Spinal cord (tissue), 10 donors: ENCODE data around the gene HNRNPC. TPM values are rescaled to one million over a fixed set of nuclear protein-coding genes. Genes with fewer than 3 reads are reported as not detected.
"Not testable (repeated sequence)": the region's sequence is repeated elsewhere in the genome, so short reads cannot be mapped to it uniquely, and the experiment has no call there.

Source experiments
- DNase-seq, 6 donors: peaks; one replicate each; pipeline versions ENCODE4 v3.0.0 to v3.0.0-alpha.2; 2013 to 2015; ENCODE audit warnings: low spot score in 6 of 6, low read depth in 4 of 6
- H3K27ac ChIP-seq: one replicate; pipeline ENCODE4 v1.5.1; 2013; ENCODE audit warnings: low read depth, low read length, control low read depth
- H3K27me3 ChIP-seq: one replicate; pipeline ENCODE4 v1.6.1; 2013; ENCODE audit warnings: low read length; ENCODE audit not compliant: control insufficient read depth, insufficient read depth
- H3K36me3 ChIP-seq: one replicate; pipeline ENCODE4 v1.6.1; 2013; ENCODE audit warnings: low read length; ENCODE audit not compliant: control insufficient read depth, insufficient read depth
- H3K4me1 ChIP-seq: one replicate; pipeline ENCODE4 v1.6.1; 2013; ENCODE audit warnings: low read length; ENCODE audit not compliant: control insufficient read depth, insufficient read depth
- H3K4me3 ChIP-seq: one replicate; pipeline ENCODE4 v1.5.1; 2013; ENCODE audit warnings: low read depth, low read length, control low read depth
- H3K9me3 ChIP-seq: one replicate; pipeline ENCODE4 v1.6.1; 2013; ENCODE audit warnings: low read length; ENCODE audit not compliant: control insufficient read depth, insufficient read depth
- WGBS: methylation state at CpG from one replicate; pipeline ENCODE4 v1.1.5; 2013; ENCODE audit warnings: missing lambda C conversion rate; ENCODE audit not compliant: insufficient coverage; 5-methylcytosine and 5-hydroxymethylcytosine counted together
- polyA plus RNA-seq, 2 donors: library from polyadenylated mRNA; unstranded; fragments of 120-200 nt; gene quantifications; one replicate each; pipeline ENCODE4 v1.2.1, GENCODE V29; 2013; ENCODE audit not compliant: insufficient read length in 2 of 2
- total RNA-seq, 2 donors: library from RNA; depleted of rRNA in 1 of 2; stranded (reverse); fragments of 120-200 nt in 1 of 2; fragments of >200 nt in 1 of 2; gene quantifications; one replicate each; pipeline versions ENCODE4 v1.2.3 to v1.2.4, GENCODE V29; 2013 to 2014
- donor health status: healthy.

The HNRNPC gene
- total and polyA plus RNA-seq, 4 donors = 492 to 536 (median 509) TPM

DNA sequence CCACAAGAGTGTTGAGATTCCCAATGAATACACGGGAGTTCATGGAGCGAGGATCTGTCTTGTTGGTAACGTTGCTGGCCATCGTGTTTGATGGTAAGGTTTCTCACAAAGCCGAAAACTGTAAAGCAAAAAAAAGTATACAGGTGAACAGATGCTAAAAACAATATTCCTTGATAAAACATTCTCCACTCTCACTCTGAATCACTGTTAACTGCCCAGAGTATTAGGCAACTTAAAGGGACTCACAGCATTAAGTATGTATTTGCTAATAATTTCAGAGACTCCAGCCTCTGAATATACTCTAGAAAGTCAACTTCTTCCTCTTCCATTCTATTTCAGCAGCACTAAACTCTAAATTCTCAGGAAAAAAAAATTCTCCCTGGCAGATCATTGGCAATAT lies 35.1 kb downstream of the HNRNPC start:
- H3K4me1 ChIP-seq = no peaks in the 10 kb centered on the region
- DNase-seq = no peak
- H3K4me3 ChIP-seq = no peak overlapping the region
- H3K36me3 ChIP-seq = peaks cover 25% of the 10 kb centered on the region
- H3K9me3 ChIP-seq = no peaks in the 10 kb centered on the region
- no peak overlapping the region for H3K27ac ChIP-seq
- WGBS = no CpG with 5 or more reads among the region's 5 CpGs
- H3K27me3 ChIP-seq = no peaks in the 10 kb centered on the region

- Histone ChIP-seq H3K36me3 (peaks cover 27% of the 10 kb centered on the region), H3K27ac (no peak overlapping the region), H3K4me1 (no peaks in the 10 kb centered on the region), H3K27me3 (no peaks in the 10 kb centered on the region), H3K9me3 (no peaks in the 10 kb centered on the region), H3K4me3 (no peak overlapping the region)
- WGBS = 83% methylated on average over 4 of the region's 8 CpGs
- DNase-seq = no peak
These were observed 35.7 kb downstream of the HNRNPC start for GRCh38 chr14:21233457-21234076.

DNA sequence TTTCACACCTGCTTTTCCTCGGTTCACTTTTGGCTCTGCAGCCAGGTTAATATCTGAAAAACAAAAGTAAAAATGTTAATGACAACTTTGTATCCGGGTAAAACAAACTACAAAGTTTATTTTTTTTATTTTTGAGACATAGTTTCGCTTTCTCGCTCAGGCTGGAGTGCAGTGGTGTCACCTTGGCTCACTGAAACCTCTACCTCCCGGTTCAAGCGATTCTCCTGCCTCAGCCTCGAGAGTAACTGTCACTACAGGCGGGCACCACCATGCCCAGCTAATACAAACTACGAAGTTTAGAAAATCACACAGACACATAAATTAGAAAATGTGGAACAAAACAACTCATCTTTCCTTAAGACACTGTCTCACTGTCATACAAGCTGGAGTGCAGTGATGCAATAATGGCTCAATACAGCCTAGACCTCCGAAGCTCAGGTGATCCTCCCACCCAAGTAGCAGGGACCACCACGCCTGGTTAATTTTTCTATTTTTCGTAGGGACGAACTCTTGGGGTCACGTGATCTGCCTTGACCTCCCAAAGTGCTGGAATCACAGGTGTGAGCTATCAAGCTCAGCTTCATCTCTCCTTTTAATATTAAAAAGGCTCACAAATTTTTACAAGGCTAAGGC lies 38.1 kb downstream of the HNRNPC start:
- Histone ChIP-seq H3K36me3 (peaks cover 32% of the 10 kb centered on the region), H3K4me1 (no peaks in the 10 kb centered on the region), H3K9me3 (no peaks in the 10 kb centered on the region), H3K4me3 (no peak overlapping the region), H3K27ac (no peak overlapping the region), H3K27me3 (no peaks in the 10 kb centered on the region)
- DNase-seq = no peak
- WGBS = 91% methylated on average over 6 of the region's 14 CpGs

DNA sequence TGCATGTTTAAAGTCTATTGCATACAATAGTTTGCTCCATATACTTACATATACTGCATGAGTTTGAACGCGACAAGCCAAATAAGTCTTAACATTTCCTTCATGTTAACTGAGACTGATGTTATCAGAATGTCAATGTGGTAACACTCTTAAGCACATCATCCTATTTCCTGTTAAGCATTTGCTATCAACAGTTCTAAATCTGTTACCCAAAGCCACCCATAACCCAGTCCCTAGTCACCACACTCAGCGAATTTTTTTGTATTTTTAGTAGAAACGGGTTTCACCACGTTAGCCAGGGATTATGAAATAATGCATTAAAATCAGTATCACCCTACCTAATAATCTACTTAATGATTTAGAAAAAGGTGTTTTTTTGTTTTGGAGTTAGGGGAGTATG lies 39.4 kb downstream of the HNRNPC start:
- WGBS = no CpG with 5 or more reads among the region's 5 CpGs
- DNase-seq = no peak
- peaks cover 41% of the 10 kb centered on the region for H3K36me3 ChIP-seq
- no peaks in the 10 kb centered on the region for H3K9me3 ChIP-seq
- H3K27ac ChIP-seq = no peak overlapping the region
- H3K4me3 ChIP-seq = no peak overlapping the region
- H3K27me3 ChIP-seq = no peaks in the 10 kb centered on the region
- H3K4me1 ChIP-seq = no peaks in the 10 kb centered on the region

GRCh38 chr14:21227981-21228380 lies 41.3 kb downstream of the HNRNPC start:
- DNase-seq = no peak
- Histone ChIP-seq H3K27me3 (no peaks in the 10 kb centered on the region), H3K9me3 (no peaks in the 10 kb centered on the region), H3K27ac (no peak overlapping the region), H3K4me3 (no peak overlapping the region), H3K4me1 (no peaks in the 10 kb centered on the region), H3K36me3 (peaks cover 45% of the 10 kb centered on the region)
- no CpG with 5 or more reads among the region's 1 CpG for WGBS

- 40% methylated on average over 1 of the region's 5 CpGs for WGBS
- DNase-seq = no peak
- no peaks in the 10 kb centered on the region for H3K9me3 ChIP-seq
- H3K4me1 ChIP-seq = no peaks in the 10 kb centered on the region
- H3K36me3 ChIP-seq = peaks cover 44% of the 10 kb centered on the region
- no peaks in the 10 kb centered on the region for H3K27me3 ChIP-seq
- no peak overlapping the region for H3K27ac ChIP-seq
- H3K4me3 ChIP-seq = no peak overlapping the region
These were observed 42.1 kb downstream of the HNRNPC start for GRCh38 chr14:21227150-21227549.

DNA sequence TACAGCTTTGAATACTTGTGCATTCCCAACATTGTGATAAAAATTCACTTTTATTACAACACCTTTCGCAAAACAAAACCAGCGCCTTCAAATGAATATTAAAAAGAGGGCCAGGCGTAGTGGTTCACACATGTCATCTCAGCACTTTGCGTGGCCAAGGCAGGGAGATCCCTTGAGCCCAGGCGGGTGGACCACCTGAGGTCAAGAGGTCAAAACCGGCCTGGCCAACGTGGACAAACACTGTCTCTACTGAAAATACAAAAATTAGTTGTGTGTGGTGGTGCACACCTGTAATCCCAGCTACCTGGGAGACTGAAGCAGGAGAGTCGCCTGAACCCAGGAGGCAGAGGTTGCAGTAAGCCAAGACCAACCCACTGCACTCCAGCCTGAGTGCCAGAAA lies 42.8 kb downstream of the HNRNPC start:
- H3K4me1 ChIP-seq = no peaks in the 10 kb centered on the region

GRCh38 chr14:21225164-21225563 lies 44.1 kb downstream of the HNRNPC start:
- H3K36me3 ChIP-seq = peaks cover 47% of the 10 kb centered on the region
- not testable (repeated sequence) for H3K4me1 ChIP-seq, H3K27ac ChIP-seq, H3K4me3 ChIP-seq, H3K9me3 ChIP-seq, H3K27me3 ChIP-seq, DNase-seq
- WGBS = 76% methylated on average over 4 of the region's 7 CpGs

More for the DNA sequence above, 42.8 kb downstream of the HNRNPC start:
- DNase-seq = no peak
- peaks cover 48% of the 10 kb centered on the region for H3K36me3 ChIP-seq
- WGBS = 85% methylated on average over 5 of the region's 8 CpGs
- H3K4me3 ChIP-seq = no peak overlapping the region
- H3K9me3 ChIP-seq = no peaks in the 10 kb centered on the region
- H3K27ac ChIP-seq = no peak overlapping the region
- no peaks in the 10 kb centered on the region for H3K27me3 ChIP-seq

- Histone ChIP-seq H3K4me3 (no peak overlapping the region), H3K36me3 (peaks cover 42% of the 10 kb centered on the region)
These were observed 48.3 kb downstream of the HNRNPC start for GRCh38 chr14:21220874-21221477.

More at GRCh38 chr14:21220874-21221477, 48.3 kb downstream of the HNRNPC start:
- Histone ChIP-seq H3K27me3 (no peaks in the 10 kb centered on the region), H3K9me3 (no peaks in the 10 kb centered on the region), H3K4me1 (no peaks in the 10 kb centered on the region), H3K27ac (no peak overlapping the region)
- no peak for DNase-seq
- 100% methylated on average over 4 of the region's 9 CpGs for WGBS
